T47D (cell line): Measurements from ENCODE around the gene C5AR1.
"Not testable (repeated sequence)": the region's sequence is repeated elsewhere in the genome, so short reads cannot be mapped to it uniquely, and the experiment has no call there.

Source experiments
- DNase-seq, 2 experiments: peaks; one replicate each; pipeline versions ENCODE4 v3.0.0 to v3.0.0-alpha.2; 2011 to 2012; ENCODE audit warnings: low read depth in 1 of 2, low spot score in 1 of 2
- JUND ChIP-seq: IDR thresholded peaks from 2 replicates; pipeline ENCODE4 v1.6.1; 2012; ENCODE audit warnings: low read depth
- in situ Hi-C: cut with HindIII; loops from 2 replicates; pipeline ENCODE4 v1.10.0; 2016; ENCODE audit warnings: low sequenced_read_pairs, low pct_unique_long_range_greater_than_20kb

Gene C5AR1

DNA sequence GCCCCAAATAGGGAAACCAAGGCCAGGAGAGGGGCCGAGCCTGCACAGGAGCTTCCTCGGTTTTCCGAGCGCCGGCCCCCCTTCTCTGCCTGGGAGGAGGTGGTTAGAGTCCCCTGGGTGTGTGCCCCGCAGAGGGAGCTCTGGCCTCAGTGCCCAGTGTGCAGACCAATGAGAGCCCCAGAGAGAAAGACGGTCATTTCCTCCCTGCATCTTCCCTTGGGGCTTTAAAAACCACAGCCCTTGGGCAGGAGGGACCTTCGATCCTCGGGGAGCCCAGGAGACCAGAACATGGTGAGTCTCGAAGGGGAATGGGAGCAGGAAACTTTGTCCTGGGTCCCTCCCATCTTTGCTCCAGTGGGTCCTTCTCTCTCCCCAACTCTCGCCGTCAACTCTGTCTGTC lies at the start of gene C5AR1:
C5AR1 (plus strand) TSS at position 254 of the 400 bp plus-strand sequence; CDS start at position 289, 35 bp downstream.
- no peak for TF ChIP-seq JUND

DNA sequence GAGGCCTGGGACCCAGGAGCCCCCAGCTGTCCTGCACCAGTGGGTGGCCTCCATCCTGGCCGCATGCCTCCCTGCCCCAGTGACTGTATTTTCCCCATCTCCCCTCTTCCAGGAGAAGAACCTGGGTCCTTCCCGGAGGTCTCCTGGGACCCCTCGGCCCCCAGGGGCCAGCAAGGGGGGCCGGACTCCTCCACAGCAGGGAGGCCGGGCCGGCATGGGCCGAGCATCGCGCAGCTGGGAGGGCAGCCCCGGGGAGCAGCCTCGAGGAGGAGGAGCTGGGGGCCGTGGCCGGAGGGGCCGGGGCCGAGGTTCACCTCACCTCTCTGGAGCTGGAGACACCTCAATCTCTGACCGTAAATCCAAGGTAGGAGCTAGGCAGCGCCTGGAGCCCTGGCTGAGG lies 49.2 kb upstream of the C5AR1 start:
- in situ Hi-C loops: no loop called here

More for the DNA sequence above, at the start of gene C5AR1:
- DNase-seq: no peak
- in situ Hi-C loops: no loop called here

DNA sequence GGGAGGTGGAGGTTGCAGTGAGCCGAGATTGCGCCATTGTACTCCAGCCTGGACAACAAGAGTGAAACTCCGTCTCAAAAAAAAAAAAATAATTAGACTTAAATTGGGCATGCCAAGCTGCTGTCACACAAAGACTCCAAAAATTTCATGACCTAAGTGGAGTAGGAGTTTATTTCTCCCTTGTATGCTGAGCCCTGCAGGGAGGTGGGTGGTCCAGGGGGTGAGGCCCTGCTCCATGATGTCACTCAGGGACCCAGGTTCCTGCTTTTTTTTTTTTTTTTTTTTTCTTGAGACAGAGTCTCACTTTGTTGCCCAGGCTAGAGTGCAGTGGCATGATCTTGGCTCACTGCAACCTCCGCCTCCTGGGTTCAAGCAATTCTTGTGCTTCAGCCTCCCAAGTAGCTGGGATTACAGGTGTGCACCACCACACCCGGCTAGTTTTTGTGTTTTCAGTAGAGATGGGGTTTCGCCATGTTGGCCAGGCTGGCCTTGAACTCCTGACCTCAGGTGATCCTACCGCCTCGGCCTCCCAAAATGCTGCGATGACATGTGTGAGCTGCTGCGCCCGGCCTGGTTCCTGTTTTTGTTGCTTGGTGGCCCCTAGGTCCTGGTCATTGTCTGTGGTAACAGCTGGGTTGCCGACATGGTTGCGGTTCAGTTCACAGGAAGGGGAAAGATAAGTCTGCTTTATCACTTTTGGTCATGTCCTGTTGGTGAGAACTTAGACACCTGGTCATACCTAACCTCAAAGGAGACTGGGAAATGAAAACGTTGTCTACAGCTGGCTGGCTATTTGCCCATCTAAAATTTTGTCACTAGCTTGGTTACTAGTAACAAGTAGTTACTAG lies 47.5 kb upstream of the C5AR1 start:
- in situ Hi-C loops, DNase-seq: not testable (repeated sequence)

More for the DNA sequence above, 49.2 kb upstream of the C5AR1 start:
- TF ChIP-seq JUND: no peak
- no peak for DNase-seq

DNA sequence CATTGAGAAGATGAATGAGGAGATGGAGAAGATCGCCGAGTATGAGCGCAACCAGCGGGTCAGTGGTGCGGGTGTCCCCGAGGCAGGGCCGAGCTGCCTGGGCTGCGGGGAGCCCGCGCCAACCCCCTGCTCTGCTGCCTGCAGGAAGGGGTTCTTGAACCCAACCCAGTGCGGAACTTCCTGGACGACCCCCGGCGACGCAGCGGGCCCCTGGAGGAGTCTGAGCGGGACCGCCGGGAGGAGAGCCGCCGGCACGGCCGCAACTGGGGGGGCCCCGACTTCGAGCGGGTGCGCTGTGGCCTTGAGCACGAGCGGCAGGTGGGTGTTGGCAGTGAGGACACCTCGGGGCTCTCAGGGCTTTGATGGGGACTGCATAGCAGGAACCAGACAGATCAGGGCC lies 45.0 kb upstream of the C5AR1 start:
- TF ChIP-seq JUND: no peak
- in situ Hi-C loops: no loop called here
- DNase-seq: no peak

DNA sequence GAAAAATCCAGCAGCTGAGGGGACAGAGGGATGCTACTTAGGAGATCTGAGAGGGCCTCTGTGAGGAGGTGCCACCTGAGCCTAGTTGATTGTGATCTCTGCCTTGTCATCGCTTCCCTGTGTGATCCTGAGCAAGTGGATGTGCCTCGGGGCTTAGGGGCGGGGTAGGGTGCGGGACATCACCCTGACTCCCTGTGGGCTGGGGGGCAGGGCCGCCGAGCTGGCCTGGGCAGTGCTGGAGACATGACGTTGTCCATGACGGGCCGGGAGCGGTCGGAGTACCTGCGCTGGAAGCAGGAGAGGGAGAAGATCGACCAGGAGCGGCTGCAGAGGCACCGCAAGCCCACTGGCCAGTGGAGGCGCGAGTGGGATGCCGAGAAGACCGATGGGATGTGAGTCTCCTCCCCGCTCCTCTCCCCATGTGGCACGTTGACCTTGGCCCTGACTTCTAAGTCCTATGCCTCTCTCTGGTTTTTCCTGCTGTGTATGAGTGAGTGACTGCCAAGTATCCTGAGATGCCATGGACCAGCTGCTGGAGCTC lies 43.2 kb upstream of the C5AR1 start:
- in situ Hi-C loops: no loop called here
- no peak for DNase-seq
- no peak for TF ChIP-seq JUND

DNA sequence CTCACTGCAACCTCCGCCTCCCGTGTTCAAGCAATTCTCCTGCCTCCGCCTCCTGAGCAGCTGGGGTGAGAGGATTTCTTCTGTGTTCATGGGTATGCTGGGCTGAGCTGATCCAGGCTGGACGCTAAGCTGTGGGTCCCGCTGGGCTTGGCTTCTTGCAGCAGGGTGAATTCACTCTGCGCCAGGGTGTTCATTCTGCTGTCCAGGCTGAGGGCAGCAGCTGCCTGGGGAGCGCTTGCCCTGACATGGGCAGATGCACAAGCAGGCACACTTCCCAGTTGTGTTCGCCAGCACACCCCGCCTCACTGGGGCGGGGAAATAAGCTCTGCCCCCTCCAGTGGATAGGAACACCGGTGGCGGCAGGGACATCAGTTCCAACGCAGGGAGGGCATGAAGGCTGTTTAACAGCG lies 42.3 kb upstream of the C5AR1 start:
- DNase-seq: no peak
- no peak for TF ChIP-seq JUND

DNA sequence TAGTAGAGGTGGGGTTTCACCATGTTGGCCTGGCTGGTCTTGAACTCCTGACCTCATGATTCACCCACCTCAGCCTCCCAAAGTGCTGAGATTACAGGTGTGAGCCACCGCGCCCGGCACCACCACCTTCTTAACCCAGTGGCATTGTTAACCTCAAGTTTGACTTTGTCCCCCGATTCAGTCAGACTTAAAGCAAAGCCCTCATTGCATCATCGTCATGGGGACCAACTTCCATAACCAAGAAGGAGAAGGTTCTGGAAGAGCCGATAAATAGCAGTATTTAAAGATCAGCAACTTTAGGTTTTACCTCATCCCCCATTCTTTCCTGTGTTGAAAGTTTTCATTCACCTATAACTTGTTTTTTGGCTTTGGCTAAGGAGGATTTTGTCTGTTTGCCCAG lies 41.6 kb upstream of the C5AR1 start:
- no peak for TF ChIP-seq JUND
- no peak for DNase-seq
- in situ Hi-C loops: no loop called here

More for the DNA sequence above, 42.3 kb upstream of the C5AR1 start:
- in situ Hi-C loops: no loop called here

DNA sequence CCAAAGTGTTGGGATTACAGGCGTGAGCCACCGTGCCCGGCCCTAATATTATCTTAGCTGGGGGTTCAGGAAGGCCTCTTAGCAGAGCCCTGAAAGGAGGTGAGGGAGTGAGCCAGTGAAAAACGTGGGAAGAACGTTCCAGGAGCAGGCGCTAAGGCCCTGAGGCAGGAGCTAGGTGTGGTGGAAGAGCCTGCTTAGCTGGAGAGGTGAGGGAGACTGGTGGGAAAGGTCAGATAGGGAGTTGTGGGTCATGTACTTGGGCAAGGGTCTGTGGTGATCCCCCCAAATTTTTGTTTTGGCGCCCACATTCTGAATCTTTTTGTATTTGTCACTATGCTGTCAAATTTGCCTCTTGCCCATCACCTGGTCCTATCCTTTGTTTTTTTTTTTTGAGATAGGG lies 40.1 kb upstream of the C5AR1 start:
- DNase-seq: no peak
- no peak for TF ChIP-seq JUND
- in situ Hi-C loops: no loop called here

DNA sequence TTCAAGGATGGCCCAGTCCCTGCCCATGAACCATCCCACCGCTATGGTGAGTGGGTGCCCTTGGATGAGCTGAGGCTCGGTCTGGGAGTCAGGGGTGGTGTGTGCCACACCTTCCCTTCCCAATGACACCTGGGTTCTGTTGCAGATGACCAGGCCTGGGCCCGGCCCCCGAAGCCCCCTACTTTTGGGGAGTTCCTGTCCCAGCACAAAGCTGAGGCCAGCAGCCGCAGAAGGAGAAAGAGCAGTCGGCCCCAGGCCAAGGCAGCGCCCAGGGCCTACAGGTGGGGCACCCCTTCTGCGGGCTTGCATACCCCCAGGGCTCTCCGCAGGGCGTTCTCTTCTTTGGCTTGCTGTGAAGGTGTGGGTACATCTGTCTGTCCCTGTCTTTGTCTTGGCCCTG lies 39.3 kb upstream of the C5AR1 start:
- TF ChIP-seq JUND: no peak
- in situ Hi-C loops: no loop called here
- DNase-seq: no peak

DNA sequence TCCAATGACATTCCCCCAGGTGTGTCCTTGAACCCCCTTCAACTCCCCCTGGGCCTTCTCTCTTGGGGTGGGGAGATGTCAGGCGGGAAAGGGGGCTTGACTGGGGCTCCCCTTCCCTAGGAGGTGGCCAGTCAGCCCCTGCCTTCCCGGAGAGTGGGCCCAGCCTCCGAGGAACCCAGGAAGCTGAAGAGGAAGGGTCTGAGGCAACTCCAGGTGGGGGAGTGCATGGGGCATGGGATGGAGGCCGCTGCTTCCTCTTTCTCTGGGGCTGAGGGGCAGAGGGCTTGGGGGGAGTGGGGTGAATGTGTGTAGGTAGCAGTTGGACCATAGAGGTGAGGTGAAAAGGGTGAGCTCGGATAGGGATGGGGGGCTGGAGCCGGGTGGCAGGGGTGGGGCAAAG lies 37.7 kb upstream of the C5AR1 start:
- DNase-seq: no peak
- in situ Hi-C loops: no loop called here
- TF ChIP-seq JUND: no peak

DNA sequence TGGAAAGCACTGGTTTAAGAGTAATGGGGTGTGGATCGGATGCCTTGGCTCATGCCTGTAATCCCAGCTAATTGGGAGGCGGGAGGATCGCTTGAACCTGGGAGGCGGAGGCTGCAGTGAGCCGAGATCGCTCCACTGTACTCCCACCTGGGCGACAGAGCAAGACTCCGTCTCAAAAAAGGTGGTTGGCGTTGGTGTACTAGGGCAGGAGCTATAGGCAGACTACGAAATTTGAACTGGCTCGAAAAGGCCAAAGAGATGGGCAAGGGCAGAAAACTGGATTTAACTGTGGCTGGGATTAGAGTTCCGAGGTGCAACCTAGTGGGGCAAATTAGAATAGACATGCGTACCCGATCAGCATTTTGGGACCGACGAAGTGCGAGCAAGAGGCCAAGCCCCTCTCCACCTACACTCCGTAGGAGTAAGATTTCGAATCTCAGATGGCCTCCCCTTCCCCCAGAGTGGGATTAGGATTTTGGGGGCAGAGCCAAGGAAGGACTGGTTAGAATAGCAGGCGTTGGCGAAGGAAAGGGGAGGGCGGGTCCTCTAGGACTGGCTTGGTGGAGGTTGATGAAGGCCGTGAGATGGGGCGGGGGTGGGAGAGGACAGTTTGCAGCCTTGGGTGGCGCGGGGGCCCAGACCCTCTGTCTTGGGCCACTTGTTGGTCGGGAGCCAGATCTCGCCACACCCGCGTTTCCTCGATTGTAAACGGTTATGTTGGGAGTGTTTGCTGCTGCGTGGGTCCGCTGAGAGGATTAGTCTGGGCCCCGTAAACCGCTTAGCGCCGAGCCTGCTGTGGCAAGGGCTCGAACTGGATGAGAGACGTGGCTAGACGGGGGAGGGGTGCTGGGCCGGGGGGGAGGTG lies 37.0 kb upstream of the C5AR1 start:
- TF ChIP-seq JUND: no peak
- no peak for DNase-seq
- in situ Hi-C loops: no loop called here

DNA sequence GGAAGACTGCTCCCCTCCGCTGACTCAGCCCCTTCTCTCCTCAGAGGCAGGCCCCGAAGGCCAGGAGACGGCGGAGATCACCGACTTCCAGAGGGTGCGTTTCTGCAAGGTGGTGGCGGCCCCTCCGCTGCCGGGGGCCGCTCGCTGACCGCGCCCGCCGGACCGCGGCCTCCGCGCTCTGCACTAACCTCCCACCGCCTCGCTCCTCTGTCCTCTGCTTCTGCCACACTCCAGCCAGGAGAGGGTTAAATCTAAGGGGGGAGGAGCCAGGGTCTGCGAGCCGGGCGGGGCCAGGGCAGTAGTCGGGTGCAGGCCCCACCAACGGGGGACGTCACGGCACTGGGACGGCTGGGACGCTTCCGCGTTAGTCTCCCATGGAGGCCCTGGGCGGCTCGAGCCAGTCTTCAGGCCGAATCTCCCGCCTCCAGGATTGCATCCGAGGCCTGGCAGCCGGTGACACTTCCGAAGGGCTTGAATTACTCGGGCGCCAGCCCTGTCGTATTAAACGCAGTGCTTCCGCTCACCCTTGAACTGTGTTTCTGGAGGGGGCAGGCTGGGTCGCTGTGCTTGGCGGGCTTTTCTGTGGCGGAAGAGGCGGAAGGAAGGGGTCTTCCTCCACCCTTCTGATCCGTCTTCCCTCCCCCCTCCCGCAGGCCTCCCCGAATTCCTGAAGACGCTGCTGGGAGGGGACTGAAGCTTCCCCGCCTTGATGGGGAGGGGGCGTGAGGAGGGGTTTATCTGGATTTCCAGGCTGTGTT lies 36.2 kb upstream of the C5AR1 start:
- in situ Hi-C loops: no loop called here
- TF ChIP-seq JUND: no peak
- peak; percentile 80 to 92 for DNase-seq
